HEK293 (cell line): ENCODE data around the gene CEND1.
A peak's percentile ranks its signal among the peaks of the same experiment; 100 is the strongest.

Experiments used
- CTCF ChIA-PET: fragments of 350-600 bp; formaldehyde crosslinking; extraction: SDS; loops from one replicate; lab custom pipeline; 2021; ENCODE audit warnings: antibody characterized with exemption; lab: Yijun Ruan, JAX
- POLR2A ChIA-PET: fragments of 300-600 bp; formaldehyde crosslinking; extraction: SDS; loops from one replicate; lab custom pipeline; 2020; ENCODE audit warnings: antibody characterized with exemption, inconsistent platforms; lab: Yijun Ruan, JAX
- H3K27ac ChIP-seq: fragments of 200-500 bp; sonication (Bioruptor generic); 2 replicates; pipeline ENCODE4 v1.5.1; 2014; ENCODE audit warnings: low read depth, low read length, control low read depth, inconsistent platforms; ENCODE audit errors: extremely low read depth
- H3K36me3 ChIP-seq, 2 experiments: fragments of 200-500 bp in 1 of 2; sonication (Bioruptor generic) in 1 of 2; 1 replicate in 1 of 2; 2 replicates in 1 of 2; pipeline ENCODE4 v1.5.1; 2014 to 2017; ENCODE audit warnings: inconsistent platforms in 2 of 2, low read length in 2 of 2; ENCODE audit not compliant: control insufficient read depth in 2 of 2, insufficient read depth in 1 of 2
- H3K4me1 ChIP-seq: fragments of 200-500 bp; sonication (Bioruptor generic); 2 replicates; pipeline ENCODE4 v1.5.1; 2014; ENCODE audit warnings: mild to moderate bottlenecking, low read length, inconsistent platforms; ENCODE audit not compliant: control insufficient read depth, insufficient read depth
- H3K4me3 ChIP-seq: 2 replicates; pipeline ENCODE4 v1.5.1; 2011; ENCODE audit warnings: low read depth, mild to moderate bottlenecking, control low read depth, low read length, moderate library complexity
- H3K9me3 ChIP-seq: fragments of 200-500 bp; sonication (Bioruptor generic); 2 replicates; pipeline ENCODE4 v1.5.1; 2014; ENCODE audit warnings: low read depth, low read length, inconsistent platforms; ENCODE audit not compliant: control insufficient read depth, insufficient read depth
- EGR2 ChIP-seq: fragments of 450-650 bp; formaldehyde crosslinking; IDR thresholded peaks from 2 replicates; pipeline ENCODE4 v1.5.1; 2016; ENCODE audit warnings: low read depth, missing biosample characterization, missing genetic modification characterization
- FEZF1 ChIP-seq: fragments of 450-650 bp; formaldehyde crosslinking; IDR thresholded peaks from 2 replicates; pipeline ENCODE4 v1.5.1; 2016; ENCODE audit warnings: missing biosample characterization, missing genetic modification characterization
- GLIS1 ChIP-seq: fragments of 450-650 bp; formaldehyde crosslinking; IDR thresholded peaks from 2 replicates; pipeline ENCODE4 v1.5.1; 2016; ENCODE audit warnings: missing biosample characterization, missing genetic modification characterization
- IKZF3 ChIP-seq: fragments of 450-650 bp; IDR thresholded peaks from 2 replicates; pipeline ENCODE4 v1.5.0; 2018; ENCODE audit warnings: missing biosample characterization, mild to moderate bottlenecking, missing genetic modification characterization, moderate library complexity
- REST ChIP-seq: fragments of 450-650 bp; formaldehyde crosslinking; IDR thresholded peaks from 2 replicates; pipeline ENCODE4 v1.5.1; 2016; ENCODE audit warnings: missing biosample characterization, missing genetic modification characterization
- TSHZ1 ChIP-seq: fragments of 450-650 bp; formaldehyde crosslinking; IDR thresholded peaks from 2 replicates; pipeline ENCODE4 v1.5.1; 2016; ENCODE audit warnings: missing biosample characterization, missing genetic modification characterization, borderline replicate concordance
- ZFHX2 ChIP-seq: fragments of 450-650 bp; formaldehyde crosslinking; conservative IDR thresholded peaks from 2 replicates; pipeline ENCODE4 v1.5.1; 2016; ENCODE audit warnings: missing biosample characterization, missing genetic modification characterization
- ZIC2 ChIP-seq: fragments of 450-650 bp; formaldehyde crosslinking; IDR thresholded peaks from 2 replicates; pipeline ENCODE4 v1.5.1; 2016; ENCODE audit warnings: missing biosample characterization, missing genetic modification characterization
- ZNF18 ChIP-seq: fragments of 450-650 bp; formaldehyde crosslinking; IDR thresholded peaks from 2 replicates; pipeline ENCODE4 v1.5.1; 2016; ENCODE audit warnings: missing biosample characterization, missing genetic modification characterization
- ZNF248 ChIP-seq: fragments of 450-650 bp; formaldehyde crosslinking; IDR thresholded peaks from 2 replicates; pipeline ENCODE4 v1.5.1; 2017; ENCODE audit warnings: missing biosample characterization, missing genetic modification characterization
- ZNF292 ChIP-seq: fragments of 450-650 bp; formaldehyde crosslinking; IDR thresholded peaks from 2 replicates; pipeline ENCODE4 v1.5.1; 2016; ENCODE audit warnings: low read depth, missing biosample characterization, missing genetic modification characterization, borderline replicate concordance
- ZNF404 ChIP-seq: fragments of 450-650 bp; formaldehyde crosslinking; IDR thresholded peaks from 2 replicates; pipeline ENCODE4 v1.5.1; 2017; ENCODE audit warnings: missing biosample characterization, missing genetic modification characterization
- ZNF510 ChIP-seq: fragments of 450-650 bp; formaldehyde crosslinking; IDR thresholded peaks from 2 replicates; pipeline ENCODE4 v1.5.1; 2018; ENCODE audit warnings: mild to moderate bottlenecking, missing genetic modification characterization, missing biosample characterization; ENCODE audit not compliant: insufficient replicate concordance
- ZNF514 ChIP-seq: fragments of 450-650 bp; formaldehyde crosslinking; IDR thresholded peaks from 2 replicates; pipeline ENCODE4 v1.5.1; 2016; ENCODE audit warnings: missing biosample characterization, missing genetic modification characterization
- ZNF560 ChIP-seq: fragments of 450-650 bp; formaldehyde crosslinking; IDR thresholded peaks from 2 replicates; pipeline ENCODE4 v1.5.1; 2017; ENCODE audit warnings: missing biosample characterization, missing genetic modification characterization, borderline replicate concordance
- ZNF610 ChIP-seq: fragments of 450-650 bp; formaldehyde crosslinking; IDR thresholded peaks from 2 replicates; pipeline ENCODE4 v1.5.1; 2016; ENCODE audit warnings: missing biosample characterization, missing genetic modification characterization, borderline replicate concordance
- ZNF792 ChIP-seq: fragments of 450-650 bp; formaldehyde crosslinking; IDR thresholded peaks from 2 replicates; pipeline ENCODE4 v1.5.1; 2016; ENCODE audit warnings: missing biosample characterization, missing genetic modification characterization
- ZNF843 ChIP-seq: fragments of 450-650 bp; formaldehyde crosslinking; IDR thresholded peaks from 2 replicates; pipeline ENCODE4 v1.5.1; 2016; ENCODE audit warnings: missing biosample characterization, missing genetic modification characterization
- TF ChIP-seq, protein P1 (sequence below): fragments of 450-650 bp; formaldehyde crosslinking; IDR thresholded peaks from 2 replicates; pipeline ENCODE4 v1.5.1; 2017; ENCODE audit warnings: missing biosample characterization, missing genetic modification characterization
- TF ChIP-seq, protein P2 (sequence below): fragments of 450-650 bp; formaldehyde crosslinking; IDR thresholded peaks from 2 replicates; pipeline ENCODE4 v1.5.1; 2017; ENCODE audit warnings: missing biosample characterization, missing genetic modification characterization

The CEND1 gene

DNA sequence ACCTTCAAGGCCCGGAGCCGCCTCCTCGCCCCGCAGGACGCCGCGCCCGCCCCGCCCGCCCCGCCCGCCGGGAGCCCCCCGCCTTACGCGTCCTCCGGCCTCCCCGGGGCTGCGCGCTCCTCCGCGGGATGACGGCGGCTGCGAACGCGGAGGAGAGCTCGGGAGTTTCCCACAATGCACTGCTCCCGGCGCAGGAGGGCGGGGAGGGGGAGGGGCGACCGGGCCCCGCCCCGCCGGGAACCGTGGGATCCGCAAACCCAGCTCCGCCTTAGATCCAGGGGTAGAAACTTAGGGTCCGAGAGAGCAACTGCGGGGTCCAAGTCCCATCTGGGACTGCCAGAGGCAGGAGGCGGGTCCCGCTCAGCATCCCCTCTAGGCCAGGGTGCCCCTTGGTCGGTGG lies at the start of gene CEND1 (continued):
- TF ChIP-seq ZNF248 (tag by site-specific recombination) (no peak), ZNF510 (tag by site-specific recombination) (no peak), REST (tag by site-specific recombination) (no peak), ZNF610 (no peak), TSHZ1 (tag by site-specific recombination) (no peak), IKZF3 (tag by site-specific recombination) (no peak), ZNF18 (tag by site-specific recombination) (no peak), EGR2 (tag by site-specific recombination) (no peak), GLIS1 (tag by site-specific recombination) (peak; percentile 32; the same call in 1 of the 2 replicates), ZFHX2 (0 out of 2 replicates have a peak, but pooled peaks have one; percentile 13), ZNF404 (tag by site-specific recombination) (no peak)

DNA sequence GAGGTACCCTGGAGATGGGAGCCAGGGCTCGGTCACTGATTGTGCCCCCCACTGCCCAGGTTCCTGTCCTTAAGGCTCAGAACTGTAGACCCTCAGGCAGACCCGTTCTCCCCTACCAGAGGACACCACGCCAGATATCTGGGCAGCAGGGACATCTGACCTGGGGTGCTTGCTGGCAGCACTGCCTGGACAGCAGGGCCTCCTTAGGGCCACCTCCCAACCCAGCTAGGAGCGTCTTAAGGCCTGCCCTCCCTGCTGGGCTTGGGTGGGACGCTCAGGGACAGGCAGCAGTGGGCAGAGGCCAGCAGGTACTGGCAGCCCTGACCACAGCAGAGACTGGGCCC lies 49.4 kb upstream of the CEND1 start:
- ChIA-PET POLR2A (interaction anchor here (6.9 to 15.0 kb wide), 2 partner anchors 8 to 23 kb away, joined by 70 to 202 read pairs; partner anchors contain the start of genes CD151, CRACR2B and PNPLA2), CTCF (interaction anchor here (0.7 kb wide), 2 partner anchors 9 to 35 kb away, joined by 3 read pairs; no protein-coding TSS in a partner anchor)
- Histone ChIP-seq H3K36me3 (peaks cover 0 to 63% of the 10 kb centered on the region in 2 experiments; a peak in 1 of 3 replicates), H3K4me3 (no peak overlapping the region), H3K4me1 (no peaks in the 10 kb centered on the region; the same call in 1 of the 2 replicates), H3K27ac (no peak overlapping the region), H3K9me3 (no peaks in the 10 kb centered on the region)
- no peak for TF ChIP-seq ZIC2 (tag by site-specific recombination)
- TF ChIP-seq, protein P1, sequence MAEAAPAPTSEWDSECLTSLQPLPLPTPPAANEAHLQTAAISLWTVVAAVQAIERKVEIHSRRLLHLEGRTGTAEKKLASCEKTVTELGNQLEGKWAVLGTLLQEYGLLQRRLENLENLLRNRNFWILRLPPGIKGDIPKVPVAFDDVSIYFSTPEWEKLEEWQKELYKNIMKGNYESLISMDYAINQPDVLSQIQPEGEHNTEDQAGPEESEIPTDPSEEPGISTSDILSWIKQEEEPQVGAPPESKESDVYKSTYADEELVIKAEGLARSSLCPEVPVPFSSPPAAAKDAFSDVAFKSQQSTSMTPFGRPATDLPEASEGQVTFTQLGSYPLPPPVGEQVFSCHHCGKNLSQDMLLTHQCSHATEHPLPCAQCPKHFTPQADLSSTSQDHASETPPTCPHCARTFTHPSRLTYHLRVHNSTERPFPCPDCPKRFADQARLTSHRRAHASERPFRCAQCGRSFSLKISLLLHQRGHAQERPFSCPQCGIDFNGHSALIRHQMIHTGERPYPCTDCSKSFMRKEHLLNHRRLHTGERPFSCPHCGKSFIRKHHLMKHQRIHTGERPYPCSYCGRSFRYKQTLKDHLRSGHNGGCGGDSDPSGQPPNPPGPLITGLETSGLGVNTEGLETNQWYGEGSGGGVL (tag by site-specific recombination): no peak
- no peak for TF ChIP-seq FEZF1
- TF ChIP-seq ZNF843: no peak
- TF ChIP-seq ZNF514 (tag by site-specific recombination): no peak
- no peak for TF ChIP-seq ZNF292 (tag by site-specific recombination)
- no peak for TF ChIP-seq ZNF560
- TF ChIP-seq ZNF610: no peak
- TF ChIP-seq, protein P2, sequence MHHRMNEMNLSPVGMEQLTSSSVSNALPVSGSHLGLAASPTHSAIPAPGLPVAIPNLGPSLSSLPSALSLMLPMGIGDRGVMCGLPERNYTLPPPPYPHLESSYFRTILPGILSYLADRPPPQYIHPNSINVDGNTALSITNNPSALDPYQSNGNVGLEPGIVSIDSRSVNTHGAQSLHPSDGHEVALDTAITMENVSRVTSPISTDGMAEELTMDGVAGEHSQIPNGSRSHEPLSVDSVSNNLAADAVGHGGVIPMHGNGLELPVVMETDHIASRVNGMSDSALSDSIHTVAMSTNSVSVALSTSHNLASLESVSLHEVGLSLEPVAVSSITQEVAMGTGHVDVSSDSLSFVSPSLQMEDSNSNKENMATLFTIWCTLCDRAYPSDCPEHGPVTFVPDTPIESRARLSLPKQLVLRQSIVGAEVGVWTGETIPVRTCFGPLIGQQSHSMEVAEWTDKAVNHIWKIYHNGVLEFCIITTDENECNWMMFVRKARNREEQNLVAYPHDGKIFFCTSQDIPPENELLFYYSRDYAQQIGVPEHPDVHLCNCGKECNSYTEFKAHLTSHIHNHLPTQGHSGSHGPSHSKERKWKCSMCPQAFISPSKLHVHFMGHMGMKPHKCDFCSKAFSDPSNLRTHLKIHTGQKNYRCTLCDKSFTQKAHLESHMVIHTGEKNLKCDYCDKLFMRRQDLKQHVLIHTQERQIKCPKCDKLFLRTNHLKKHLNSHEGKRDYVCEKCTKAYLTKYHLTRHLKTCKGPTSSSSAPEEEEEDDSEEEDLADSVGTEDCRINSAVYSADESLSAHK (tag by site-specific recombination): no peak
- no peak for TF ChIP-seq ZNF792 (tag by site-specific recombination)
